Suprapubic skin (tissue), 4 donors: Measurements from ENCODE around the gene TTC27.

Experiments used
- POLR2A ChIP-seq, 2 donors: fragments of 450-650 bp; IDR thresholded peaks; one replicate each; pipeline ENCODE4 v1.6.1; 2017; ENCODE audit warnings: antibody characterized with exemption in 2 of 2, mild to moderate bottlenecking in 2 of 2, moderate library complexity in 2 of 2
- POLR2AphosphoS5 ChIP-seq, 3 donors: sonication (generic); formaldehyde crosslinking; IDR thresholded peaks; one replicate each; pipeline ENCODE4 v1.6.1; 2017; ENCODE audit warnings: antibody characterized with exemption in 3 of 3
- TF ChIP-seq, protein P1 (sequence below), 2 donors: fragments of 200-600 bp in 1 of 2; fragments of 450-650 bp in 1 of 2; sonication (generic) in 1 of 2; IDR thresholded peaks; one replicate each; pipeline ENCODE4 v1.5.1; 2016 to 2019; ENCODE audit warnings: antibody characterized with exemption in 2 of 2, mild to moderate bottlenecking in 1 of 2, moderate library complexity in 1 of 2

DNA sequence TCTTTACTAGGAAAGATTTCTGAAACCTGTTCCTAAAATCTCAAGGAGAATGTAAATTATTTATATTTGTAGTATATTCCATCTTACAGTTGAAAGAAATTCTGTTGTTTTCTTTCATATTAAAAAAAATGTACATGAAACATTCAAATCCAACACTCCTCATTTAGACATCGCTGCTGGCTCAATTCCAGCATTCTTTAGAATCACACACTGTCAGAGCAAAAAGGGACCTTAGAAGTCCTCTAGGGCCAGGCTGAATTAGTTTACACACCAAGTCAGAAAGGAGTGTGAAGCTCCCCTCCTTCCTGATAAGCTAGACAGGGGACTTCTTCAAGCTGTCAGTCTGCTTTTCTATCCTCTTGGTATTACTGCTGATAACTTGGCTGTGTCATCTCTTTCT is 160.3 kb downstream of the TTC27 start:
- TF ChIP-seq, protein P1, sequence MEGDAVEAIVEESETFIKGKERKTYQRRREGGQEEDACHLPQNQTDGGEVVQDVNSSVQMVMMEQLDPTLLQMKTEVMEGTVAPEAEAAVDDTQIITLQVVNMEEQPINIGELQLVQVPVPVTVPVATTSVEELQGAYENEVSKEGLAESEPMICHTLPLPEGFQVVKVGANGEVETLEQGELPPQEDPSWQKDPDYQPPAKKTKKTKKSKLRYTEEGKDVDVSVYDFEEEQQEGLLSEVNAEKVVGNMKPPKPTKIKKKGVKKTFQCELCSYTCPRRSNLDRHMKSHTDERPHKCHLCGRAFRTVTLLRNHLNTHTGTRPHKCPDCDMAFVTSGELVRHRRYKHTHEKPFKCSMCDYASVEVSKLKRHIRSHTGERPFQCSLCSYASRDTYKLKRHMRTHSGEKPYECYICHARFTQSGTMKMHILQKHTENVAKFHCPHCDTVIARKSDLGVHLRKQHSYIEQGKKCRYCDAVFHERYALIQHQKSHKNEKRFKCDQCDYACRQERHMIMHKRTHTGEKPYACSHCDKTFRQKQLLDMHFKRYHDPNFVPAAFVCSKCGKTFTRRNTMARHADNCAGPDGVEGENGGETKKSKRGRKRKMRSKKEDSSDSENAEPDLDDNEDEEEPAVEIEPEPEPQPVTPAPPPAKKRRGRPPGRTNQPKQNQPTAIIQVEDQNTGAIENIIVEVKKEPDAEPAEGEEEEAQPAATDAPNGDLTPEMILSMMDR (IDR thresholded peaks at IDR 0.05), result no peak
- TF ChIP-seq POLR2A (IDR thresholded peaks at IDR 0.05) (no peak), POLR2AphosphoS5 (IDR thresholded peaks at IDR 0.05) (no peak)
